Measurements from ENCODE around the gene LRRFIP1.

LRRFIP1 gene

DNA sequence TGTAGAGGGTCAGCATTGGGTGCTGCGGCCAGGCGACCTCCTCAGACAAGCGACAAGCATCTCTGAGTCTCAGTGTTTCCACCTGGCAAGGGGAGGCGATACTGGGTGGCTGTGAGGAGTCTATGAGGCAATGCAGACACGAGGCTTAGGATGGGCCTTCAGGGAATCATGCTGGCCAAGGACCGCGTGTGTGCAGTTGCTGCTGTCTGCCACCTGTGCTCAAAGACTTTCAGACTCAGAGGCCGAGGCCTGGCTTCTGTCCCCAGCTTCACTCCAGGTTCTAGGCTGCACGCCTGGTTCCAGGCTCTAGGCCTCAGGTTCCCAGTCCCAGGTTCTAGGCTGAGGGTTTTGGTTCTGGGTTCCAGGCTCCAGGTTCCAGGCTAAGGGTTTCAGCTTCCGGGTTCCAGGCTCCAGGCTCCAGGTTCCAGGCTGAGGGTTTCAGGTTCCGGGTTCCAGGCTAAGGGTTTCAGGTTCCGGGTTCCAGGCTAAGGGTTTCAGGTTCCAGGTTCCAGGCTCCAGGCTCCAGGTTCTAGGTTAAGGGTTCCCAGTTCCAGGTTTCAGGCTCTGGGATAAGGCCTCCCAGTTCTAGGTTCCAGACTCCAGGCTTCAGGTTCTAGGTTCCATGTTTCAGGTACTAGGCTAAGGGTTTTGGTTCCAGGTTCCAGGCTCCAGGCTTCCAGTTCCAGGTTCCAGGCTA is 14.8 kb downstream of the LRRFIP1 start:
- no peak for DNase-seq

DNA sequence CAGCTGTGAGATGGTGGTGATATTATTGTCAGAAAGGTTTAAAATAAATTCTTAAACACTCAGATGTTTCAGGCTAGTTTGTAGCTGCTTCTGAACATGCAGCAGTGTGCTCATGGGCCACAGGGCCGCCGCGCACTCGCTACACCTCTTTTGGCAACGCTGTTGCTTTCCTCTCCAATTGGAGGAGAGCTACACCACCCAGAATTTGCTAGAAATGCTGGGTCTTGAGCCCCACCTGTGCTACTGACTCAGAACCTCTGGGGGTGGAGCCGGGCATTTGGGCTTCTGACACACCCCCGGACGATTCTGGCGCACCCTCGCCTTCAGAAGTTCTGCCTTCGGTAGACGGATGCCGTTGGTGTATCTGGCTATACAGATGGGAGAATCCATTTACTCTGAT is 15.7 kb downstream of the LRRFIP1 start:
- no peak for DNase-seq

DNA sequence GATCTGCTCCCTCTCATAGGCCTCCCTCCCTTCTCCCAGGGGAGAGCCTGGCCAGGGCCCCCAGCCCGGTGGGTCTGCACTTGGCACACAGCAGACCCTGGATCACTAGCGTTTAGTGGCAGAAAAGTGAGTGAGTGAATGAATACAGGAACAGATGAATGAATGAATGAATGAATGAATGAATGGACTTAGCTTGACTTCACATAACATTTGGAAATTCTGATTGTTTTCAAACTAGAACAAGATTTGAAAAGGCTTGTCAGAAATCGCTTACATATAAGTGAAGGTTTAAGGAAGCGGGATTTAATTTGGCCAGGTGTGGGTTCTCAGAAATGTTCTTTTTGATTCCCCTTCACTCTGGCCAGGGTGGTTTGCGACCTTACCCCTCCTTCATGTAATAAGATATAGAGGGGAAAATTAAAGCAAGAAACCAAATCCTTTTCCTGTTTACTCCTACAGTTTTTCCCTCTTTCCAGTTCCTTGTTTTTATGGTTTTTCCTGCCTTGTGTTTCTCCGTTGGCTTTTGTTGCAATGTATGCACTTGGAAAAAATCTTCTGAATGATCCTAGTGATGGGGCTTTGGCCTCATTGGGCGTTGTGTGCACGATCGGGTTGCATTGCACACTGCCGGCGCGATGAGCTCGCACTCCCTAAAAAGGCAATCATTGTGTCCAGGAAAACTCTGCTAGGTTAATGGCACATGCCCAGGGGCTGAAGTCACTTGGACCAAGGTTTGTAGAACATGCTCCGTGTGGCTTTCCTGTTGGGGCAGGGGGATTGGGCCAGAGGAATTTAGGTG is 16.4 kb downstream of the LRRFIP1 start:
- no peak for DNase-seq

DNA sequence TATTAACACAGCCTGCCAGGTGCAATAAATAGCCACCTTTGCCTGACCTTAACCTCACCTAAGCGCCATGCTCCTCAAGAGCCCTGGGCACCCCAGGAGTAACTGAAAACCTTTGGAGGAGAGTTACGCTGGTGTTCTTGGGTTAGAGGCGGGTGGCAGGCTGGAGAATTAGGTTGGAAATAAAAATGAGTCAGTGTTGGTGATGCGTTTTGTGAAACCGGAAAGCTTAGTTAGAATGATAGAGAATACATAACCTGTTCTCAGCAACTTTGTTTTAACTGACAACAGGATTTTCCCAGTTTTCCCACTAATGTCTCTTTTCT is 17.0 kb downstream of the LRRFIP1 start:
- DNase-seq = no peak

DNA sequence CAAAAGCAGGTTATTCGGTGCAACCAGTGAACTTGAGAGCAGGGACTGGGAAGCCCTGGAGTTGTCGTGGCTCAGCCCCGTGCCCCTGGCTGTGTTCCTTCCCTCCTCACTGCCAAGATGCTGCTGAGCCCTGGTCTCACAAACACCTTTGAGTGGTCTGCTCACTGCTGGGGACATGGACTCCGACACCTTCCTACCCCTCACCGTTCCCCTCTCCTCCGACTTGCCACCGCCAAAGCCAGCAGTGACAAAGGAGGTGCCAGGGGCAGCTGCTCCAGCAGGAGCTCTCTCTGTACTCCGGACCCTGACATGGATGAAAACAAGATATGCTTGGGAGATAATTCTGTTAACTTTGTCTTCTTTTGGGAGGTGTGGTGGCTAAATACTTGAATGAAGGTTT is 17.9 kb downstream of the LRRFIP1 start:
- DNase-seq = no peak

DNA sequence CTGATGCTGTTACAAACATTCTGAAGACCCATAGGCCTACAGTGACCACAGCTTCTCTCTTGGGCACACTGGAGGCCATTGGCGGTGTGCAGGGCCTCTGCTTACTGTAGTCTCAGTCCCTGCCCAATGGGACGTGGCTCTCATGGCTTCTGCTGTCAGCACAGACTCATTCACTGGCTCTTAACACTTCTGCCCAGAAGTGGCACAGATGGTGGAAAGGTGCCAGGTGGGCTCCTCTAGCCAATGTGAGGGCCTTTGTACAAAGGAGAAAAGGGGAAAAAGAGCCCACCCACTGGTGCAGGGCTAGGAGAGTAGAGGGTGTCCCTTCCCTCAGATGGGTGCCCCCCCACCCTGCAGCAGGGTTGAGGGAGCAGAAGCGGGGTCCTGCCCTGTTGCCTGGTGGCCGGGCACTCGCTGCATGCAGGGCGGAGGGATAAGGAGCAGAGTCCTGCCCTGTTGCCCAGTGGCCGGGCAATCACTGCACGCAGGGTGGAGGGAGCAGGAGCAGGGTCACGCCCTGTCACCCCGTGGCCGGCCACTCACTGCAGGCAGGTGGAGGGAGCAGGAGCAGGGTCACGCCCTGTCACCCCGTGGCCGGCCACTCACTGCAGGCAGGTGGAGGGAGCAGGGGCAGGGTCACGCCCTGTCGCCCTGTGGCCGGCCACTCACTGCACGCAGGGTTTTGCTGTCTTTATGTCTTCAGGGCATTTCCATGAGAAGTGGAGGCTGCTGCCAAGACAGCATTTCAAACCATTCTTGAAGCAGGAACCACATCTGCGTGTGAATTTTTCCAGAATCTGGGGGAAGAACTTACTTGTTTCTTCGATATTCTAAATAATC is 20.0 kb downstream of the LRRFIP1 start:
- no peak for DNase-seq

DNA sequence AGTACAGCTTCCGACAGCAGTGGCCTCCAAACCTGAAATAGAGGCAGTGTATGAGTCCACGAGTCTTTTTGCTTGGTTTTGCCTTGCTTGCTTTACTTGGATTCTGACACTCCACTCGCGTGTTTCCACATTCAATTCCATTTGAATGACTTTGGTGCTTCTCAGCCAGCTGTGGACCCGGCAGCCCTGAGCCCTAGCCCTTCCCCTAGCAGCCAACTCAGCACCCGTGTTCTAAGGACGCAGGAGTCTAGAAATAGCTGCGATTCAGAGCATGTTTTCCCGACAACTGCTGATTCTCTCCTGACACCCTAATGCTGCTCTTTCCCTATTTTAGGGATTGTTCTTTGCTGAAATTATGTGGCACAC is 20.6 kb downstream of the LRRFIP1 start:
- DNase-seq = no peak

DNA sequence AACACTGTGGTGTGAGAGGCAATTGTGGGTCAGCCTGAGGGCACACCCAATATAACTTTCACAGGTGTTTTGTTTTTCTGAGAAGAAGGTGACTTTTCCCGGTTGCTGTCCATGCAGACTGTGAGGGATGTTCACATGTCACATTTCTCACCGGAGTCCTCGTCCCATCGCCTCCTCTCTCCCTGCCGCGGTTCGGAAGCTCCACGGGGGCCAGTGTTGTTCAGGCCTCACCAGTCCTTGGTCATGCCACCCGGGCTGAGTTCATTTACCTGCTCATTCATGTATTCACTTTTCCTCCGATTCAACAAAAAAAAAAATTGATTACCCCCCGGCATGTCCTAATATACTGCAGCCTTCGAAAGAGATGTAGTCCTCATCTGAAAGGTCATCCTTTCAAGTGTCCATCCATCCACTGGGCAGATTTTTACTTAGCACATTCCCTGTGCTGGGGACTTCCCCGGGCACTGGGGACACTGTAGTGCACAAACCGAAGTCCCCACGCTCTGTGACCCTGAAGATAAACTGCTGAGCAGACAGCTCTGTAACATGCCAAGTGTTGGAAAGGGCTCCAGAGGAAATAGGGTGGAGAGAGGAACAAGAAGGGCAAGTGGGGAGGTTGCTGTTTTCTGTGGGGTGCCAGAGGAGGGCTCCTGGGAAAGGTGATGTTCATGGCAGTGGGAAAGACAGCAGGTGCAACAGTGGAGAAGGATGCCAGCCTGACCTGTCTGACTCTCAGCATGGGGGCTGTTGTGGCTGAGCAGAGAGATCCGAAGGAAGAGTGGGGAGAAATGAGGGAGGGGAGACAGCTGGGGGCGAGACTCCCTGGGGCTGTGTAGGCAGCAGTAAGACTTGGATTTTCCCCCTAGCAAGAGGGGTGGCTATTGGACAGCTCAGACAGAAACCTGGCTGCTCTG is 22.4 kb downstream of the LRRFIP1 start:
- no peak for DNase-seq

DNA sequence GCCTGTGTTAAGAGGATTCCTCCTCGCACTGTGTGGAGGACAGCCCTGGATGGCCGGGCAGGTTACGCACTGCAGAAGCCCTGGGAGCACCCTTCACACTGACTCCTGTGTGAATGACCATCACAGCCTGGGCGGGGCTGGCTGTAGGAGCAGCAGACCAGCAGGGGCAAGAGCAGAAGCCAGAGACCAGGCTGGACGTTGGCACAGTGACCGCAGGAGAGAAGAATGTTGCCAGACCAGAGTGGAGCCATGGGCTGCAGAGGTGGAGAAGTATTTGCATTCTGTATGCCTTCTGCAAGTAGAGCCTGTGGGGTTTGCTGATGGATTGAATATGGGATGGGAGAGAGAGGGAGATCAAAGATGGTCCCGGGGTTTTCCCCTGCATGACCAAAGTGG is 23.1 kb downstream of the LRRFIP1 start:
- DNase-seq = no peak

DNA sequence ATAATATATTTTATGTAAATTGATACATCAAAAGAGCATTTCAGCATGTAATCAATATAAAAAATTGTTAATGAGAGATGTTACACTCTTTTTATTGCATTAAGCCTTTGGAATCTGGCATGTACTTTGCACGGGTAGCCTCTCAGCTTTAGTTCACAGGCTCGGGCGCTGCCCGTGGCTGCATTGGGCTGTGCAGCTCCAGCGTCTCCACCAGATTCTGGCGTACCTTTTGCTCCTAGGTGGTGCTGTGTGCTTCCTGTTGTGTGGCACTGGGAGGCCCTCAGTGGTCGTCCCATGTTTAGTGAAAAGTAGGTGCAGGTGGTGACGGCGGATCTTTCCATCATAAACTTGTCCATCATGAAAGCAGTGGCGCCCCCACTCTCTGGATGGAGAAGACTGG is 24.4 kb downstream of the LRRFIP1 start:
- no peak for DNase-seq

DNA sequence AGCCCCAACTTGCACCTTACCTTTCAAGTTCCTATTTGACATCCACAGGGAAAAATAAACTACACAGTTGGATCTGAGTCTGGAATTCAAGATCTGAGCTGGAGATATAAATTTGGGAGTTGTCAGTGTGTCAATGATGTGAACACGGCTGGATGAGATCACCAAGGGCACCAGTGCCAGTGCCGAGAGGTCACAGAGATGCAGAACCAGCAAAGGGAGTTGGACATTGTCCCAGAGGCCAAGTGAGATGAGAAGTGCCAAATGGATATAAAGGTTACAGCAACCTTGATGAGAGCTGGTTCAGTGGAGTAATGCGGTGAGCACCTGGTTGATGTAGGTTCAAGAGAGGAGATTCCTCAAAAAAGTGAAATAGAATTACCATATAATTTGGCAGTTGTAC is 24.8 kb downstream of the LRRFIP1 start:
- no peak for DNase-seq

DNA sequence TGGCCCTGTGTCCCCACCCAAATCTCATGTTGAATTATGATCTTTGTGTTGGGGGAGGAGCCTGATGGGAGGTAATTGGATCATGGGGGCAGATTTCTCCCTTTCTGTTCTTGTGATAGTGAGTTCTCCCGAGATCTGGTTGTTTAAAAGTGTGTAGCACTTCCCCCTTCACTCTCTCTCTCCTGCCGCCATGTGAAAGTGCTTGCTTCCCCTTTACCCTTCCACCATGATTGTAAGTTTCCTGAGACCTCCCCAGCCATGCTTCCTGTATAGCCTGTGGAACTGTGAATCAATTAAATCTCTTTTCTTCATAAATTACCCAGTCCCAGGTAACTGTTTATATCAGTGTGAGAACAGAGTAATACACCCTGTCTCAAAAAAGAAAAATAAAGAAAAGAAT is 25.5 kb downstream of the LRRFIP1 start:
- DNase-seq = no peak

DNA sequence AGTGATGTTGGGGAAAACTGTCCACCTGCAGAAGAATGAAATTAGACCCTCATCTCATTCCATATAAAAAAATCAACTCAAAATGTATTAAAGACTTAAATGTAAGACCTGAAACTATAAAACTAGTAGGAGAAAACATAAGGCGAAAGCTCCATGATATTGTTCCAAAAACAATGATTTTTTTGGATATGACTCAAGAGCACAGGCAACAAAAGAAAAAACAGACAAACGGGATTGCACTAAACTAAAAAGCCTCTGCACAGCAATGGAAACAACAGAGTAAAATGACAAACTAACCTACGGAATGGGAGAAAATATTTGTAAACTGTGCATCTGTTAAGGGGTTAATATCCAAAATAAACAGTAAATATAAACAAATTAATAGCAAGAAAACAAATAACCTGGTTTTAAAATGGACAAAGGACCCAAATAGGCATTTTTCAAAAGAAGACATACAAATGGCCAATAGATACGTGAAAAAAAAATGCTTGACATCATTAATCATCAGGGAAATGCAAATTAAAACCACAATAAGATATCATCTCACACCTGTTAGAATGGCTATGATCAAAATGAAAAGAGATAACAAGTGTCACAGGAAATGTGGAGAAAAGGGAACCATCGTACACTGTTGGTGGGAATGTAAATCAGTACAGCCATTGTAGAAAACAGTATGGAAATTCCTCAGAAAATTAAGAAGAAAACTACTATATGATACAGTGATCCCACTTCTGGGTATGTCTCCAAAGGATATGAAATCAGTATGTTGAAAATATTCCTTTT is 26.6 kb downstream of the LRRFIP1 start:
- DNase-seq = no peak

DNA sequence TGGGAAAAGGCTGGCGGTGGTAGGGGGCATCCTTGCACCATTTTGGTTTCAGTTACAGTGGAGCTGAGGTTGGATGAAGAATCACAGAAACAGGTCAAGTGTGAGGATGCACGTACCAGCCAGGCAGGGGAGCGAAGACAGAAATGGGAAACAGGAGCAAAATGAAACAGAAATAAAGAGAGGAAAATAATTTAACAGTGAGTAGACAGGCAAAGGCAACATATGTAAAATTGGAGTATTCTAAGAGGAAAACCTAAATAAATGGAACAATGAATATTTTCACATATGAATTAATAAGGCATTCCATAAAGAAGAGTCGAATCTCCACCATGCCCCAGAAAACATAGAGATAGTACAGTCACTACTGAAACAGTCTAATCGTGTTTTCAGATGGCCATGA is 29.7 kb downstream of the LRRFIP1 start:
- DNase-seq = no peak

DNA sequence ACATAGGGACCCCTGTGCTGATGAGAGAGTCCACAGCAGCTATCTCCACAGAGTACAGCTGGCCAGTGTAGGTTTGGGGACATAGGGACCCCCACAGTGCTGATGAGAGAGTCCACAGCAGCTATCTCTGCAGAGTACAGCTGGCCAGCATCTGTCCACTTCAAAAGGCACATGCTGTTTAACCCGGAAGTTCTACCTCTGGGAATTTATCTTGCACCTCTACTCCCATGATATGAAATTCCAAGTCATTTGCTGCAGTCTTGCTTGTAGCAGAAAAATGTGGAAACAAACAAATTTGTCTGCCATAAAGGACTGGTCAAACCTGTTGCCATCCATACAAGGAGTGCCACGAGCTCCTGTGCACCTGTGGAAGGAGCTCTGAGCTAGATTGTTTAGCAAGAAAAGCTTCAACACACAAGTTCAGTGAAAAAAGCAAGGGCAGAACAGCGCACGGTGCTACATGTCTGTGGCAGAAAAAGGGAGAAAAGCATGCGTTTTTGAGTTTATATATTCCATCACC is 33.1 kb downstream of the LRRFIP1 start:
- no peak for DNase-seq

DNA sequence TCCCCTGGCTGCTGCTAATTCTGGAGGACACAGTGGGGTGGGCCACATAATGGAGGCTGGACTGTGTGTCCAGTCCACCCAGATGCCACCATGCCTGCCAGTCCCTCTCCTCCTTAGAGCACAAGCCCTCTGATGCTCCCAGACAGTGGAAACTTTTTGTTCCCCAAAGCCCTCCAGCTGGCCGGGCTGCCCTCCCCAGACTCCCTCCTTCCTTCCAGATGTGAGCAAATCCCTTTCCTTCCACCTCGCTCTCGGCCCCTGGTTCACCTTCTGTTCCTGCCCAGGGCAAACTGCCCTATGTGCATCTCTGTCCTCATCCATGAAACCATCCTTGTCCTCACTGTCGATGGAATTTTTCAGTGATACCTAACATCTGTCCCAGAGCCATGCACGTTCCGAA is 33.9 kb downstream of the LRRFIP1 start:
- DNase-seq = no peak

DNA sequence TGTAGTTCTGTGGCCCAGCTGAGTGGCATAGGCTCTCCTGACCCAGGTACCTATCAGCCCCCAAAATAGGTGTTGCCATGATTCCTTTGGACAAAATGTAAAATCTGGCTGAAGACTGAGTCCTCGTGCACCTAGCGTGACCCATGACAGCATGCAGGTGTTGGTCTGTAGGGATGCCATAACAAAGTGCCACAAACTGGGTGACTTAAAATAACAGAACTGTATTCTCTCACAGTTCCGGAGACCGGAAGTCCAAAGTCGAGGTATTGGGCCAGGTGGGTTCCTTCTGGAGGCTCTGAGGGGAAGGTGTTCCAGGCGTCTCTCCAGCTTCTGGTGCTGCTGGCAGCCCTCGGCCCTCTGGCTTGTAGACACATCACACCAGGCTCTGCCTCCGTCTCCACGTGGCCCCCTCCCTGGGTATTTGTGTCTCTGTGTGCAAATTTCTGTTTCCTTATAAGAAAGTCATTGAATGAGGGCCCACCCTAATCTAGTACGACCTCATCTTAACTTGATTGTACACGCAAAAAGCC is 34.5 kb downstream of the LRRFIP1 start:
- DNase-seq = no peak

DNA sequence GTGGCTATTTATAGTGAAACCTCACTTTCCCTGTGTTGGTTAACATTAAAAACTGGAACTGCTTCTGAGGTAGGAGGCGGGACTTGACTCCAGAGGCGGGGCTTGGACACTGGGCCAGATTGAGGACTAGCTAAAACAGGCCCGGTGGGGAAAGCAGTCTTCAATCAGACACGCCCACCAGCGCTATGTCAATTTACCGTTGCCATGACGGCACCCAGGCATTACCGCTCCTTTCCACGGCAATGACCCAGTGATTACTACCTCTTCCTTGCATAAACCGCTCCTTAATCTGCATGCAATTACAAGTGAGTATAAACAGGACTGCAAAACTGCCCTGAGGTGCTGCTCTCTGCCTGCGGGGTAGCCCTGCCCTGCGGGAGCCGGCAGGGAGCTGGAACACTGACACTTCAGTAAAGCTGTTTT is 35.3 kb downstream of the LRRFIP1 start:
- DNase-seq = peak; percentile 25

DNA sequence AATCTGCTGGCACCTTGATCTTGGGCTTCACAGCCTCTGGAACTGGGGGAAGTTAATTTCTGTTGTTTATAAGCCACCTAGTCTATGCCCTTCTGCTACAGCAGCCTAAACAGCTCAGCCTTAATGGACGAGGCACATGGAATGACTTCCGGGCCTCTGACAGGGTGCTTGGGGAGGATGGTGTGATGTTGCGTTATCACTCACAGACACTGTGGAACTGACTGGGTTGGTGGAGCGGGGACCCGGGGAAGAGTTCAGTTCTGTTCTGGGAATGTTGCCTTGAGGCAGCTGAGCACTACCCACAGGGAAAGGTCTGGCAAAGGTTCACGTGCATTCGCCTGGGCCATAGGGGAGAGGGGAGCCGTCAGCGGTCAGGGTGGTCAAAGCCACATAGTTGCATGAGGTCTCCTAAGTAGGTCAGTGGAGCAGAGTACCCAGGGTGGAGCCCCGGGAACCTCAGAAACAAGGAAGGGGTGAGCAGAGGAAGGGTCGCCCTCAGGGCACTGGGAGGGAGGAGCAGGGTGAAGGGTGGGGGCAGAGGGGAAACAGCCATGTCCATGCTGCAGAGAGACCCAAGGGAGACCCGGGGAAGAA is 36.2 kb downstream of the LRRFIP1 start:
- no peak for DNase-seq

DNA sequence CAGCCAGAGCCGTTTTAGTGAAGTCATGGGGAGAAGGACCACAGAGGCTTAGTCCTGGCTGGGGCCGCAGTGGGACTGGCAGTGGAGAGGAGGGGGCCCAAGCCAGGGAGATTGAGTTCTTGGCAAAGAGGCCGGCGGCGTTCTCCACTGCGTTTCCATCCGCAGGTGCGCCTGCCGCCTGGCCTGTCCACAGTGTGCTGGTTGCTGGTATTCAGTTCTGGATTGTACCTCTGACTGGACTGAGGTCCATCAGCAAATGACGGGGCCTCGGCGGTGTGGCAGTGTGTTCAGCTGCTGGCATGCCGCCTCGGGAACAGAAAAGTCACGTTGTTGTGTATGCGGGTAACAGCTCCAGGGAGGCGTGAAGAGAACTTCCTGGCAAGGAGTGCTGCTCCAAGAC is 36.8 kb downstream of the LRRFIP1 start:
- DNase-seq = no peak

DNA sequence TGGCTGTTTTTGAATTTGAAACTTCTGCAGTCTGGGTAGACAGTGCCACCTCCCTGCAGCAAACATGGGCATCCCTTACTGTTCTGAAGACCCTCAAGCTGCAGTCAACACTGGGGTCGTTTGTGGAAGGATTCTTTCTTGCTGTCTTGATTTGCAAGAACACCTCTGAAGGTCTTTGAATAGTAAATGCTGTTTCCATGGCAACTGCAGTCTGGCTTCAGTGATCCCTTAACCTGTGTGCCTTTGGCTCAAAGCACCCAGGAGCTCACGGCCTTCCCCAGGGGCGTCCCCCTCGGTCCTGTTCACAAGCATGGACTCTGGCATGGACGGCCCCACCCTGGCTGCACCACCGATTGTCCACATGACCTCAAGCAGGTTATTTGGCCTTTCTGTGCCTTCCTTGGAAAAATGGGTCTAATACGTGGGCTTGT is 38.3 kb downstream of the LRRFIP1 start:
- no peak for DNase-seq
